Measurements from ENCODE around the gene METTL27. TPM values are rescaled to one million over a fixed set of nuclear protein-coding genes. Genes with fewer than 3 reads are reported as not detected.

METTL27 gene
- total RNA-seq, 1 donor from 2014 or later = not detected

- DNase-seq (ENCODE audit: low spot score) = peak; percentile 60
These were observed 26.9 kb upstream of the METTL27 start for GRCh38 chr7:73869011-73869798.

DNA sequence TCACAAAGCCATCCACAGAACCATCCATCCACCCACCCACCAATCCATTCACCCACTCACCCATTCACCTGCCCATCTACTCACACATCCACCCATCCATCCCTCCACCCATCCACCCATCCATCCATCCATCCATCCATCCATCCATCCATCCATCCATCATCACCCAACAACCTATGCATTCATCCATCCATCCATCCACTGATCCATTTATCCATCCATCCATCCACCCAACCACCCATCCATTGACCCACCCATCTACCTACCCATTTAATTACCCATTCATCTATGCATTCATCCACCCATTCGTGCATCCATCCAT is 24.1 kb upstream of the METTL27 start:
- DNase-seq (ENCODE audit: low spot score) = no peak

DNA sequence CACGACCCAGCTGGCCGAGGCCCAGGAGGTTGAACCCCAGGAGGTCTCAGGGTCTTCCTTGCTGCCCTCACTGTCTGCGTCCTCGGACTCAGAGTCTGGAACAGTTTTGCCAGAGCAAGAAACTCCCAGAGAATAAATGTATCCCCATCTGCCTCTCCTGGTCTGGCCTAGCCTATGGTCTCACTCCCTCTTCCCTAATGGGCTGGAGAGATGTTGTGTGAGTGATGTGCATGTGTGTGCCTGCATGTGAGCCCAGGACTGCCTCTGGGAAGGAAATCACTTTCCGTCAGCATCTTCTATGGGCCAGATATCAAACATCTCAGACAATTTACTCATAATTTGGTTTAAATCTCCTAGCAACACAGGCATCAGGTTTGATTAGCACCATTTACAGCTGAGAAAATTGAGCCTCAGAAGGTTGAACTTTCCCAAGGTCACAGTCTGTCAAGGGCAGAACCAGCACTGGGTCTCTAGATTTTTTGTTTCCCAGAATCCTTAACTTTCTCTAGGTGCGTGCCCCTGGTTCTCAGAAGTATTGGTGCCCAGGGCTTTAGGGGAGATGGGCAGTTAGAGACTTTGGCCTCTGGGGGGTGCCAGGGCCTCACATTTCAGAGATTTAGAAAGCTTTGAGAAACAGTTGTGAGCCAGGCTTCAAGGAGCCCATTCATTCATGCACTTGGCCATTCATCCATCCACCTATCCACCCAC is 23.6 kb upstream of the METTL27 start:
- DNase-seq (ENCODE audit: low spot score) = peak; percentile 74

- DNase-seq (ENCODE audit: low spot score) = no peak
These were observed 22.8 kb upstream of the METTL27 start for GRCh38 chr7:73864981-73865711.

- DNase-seq (ENCODE audit: low spot score) = no peak
These were observed 19.0 kb upstream of the METTL27 start for GRCh38 chr7:73861305-73861704.

DNA sequence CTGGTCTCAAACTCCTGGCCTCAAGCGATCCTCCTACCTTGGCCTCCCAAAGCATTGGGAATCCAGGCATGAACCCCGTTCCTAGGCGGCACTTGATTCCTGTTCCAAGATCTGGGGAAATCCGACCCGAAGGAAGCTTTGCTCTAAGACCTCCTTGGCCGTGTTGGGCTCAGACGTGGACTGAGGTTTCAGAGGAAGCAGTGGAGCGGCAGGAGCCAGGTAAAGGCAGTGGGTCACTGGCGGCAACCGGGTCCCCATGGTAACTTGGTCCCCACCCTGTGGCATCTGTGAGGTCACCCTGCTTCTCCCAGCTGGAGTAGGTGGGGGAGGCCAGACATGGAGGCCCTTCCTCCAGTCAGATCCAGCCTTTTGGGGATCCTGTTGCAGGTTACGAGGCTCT is 18.5 kb upstream of the METTL27 start, which contains the start of gene TMEM270:
TSS of gene TMEM270 (plus strand) at position 301 of the 400 bp plus-strand sequence. CDS start at position 337, 36 bp downstream.
- no peak for DNase-seq (ENCODE audit: low spot score)

DNA sequence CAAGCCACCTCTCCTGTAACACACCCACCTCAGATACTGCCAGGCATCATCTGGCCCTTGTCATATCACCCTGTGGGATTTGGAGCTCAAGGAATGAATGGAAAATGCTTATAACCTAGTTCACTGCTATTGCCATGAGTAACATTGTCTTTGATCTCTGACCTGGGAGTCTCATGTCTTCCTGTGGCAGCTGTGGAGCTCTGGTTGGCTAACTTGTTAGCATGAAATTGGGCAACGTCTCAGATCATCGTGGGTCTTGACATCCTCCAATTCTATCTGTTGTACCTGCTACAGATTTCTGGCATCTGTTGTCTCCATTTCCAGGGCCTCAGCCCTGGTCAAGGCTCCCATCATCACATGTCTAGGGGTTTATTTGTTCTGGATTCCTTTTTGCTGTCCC is 16.5 kb upstream of the METTL27 start:
- no peak for DNase-seq (ENCODE audit: low spot score)

GRCh38 chr7:73856941-73857340 is 14.6 kb upstream of the METTL27 start:
- DNase-seq (ENCODE audit: low spot score) = no peak

GRCh38 chr7:73852500-73852899 is 10.2 kb upstream of the METTL27 start:
- no peak for DNase-seq (ENCODE audit: low spot score)

DNA sequence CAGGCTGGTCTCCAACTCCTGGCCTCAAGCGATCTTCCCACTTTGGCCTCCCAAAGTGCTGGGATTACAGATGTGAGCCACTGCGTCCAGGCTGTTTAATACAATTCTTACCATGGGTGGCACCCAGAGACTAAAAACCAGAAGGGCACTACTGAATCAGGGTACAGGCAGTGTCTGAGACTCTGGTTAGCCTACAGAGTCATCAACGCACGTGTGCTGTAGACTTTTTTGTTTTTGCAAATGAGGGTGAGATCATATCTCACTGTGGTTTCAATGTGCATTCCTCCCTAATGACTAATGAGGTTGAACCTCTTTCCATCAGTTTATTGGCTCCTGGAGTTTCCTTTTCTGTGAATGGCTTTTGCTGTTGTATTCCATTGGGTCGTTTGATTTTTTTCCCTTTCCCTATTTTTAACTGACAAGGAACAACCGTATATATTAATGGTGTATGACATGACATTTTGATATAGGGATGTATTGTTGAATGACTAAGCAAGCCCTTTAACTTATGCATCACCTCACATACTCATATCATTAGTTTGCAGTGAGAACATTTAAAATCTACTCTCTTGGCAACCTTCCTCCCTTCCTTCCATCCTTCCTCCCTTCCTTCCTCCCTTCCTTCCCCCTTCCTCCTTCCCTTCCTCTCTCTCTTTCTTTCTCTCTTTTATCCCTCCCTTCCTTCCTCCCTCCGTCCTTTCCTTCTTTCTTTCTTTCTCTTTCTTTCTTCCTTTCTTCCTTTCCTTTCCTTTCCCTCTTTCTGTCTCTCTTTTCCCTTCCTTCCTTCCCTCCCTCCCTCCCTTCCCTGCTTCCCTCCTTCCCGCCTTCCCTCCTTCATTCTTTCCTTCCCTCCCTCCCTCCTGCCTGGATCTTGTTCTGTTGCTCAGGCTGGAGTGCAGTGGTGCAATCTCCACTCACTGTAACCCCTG is 9.4 kb upstream of the METTL27 start:
- DNase-seq (ENCODE audit: low spot score) = peak; percentile 89

DNA sequence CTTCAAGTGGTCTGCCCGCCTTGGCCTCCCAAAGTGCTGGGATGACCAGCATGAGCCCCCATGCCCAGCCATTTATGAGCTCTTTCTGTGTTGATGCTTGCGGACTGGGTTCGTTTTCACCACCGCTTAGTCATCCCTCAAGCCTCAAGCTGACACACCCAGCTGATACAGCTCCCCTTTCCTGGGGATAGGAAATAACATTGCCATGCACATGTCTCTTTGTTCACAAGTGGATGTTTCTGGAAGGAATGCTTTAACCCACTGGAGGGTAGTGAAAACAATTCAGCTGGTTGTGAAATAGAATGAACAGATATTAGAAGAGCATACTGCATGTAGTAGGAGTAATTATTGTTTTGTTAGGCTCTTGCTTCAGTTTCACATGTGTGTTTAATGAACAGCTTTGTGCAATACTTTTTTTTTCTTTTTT is 8.5 kb upstream of the METTL27 start:
- peak; percentile 90 for DNase-seq (ENCODE audit: low spot score)

DNA sequence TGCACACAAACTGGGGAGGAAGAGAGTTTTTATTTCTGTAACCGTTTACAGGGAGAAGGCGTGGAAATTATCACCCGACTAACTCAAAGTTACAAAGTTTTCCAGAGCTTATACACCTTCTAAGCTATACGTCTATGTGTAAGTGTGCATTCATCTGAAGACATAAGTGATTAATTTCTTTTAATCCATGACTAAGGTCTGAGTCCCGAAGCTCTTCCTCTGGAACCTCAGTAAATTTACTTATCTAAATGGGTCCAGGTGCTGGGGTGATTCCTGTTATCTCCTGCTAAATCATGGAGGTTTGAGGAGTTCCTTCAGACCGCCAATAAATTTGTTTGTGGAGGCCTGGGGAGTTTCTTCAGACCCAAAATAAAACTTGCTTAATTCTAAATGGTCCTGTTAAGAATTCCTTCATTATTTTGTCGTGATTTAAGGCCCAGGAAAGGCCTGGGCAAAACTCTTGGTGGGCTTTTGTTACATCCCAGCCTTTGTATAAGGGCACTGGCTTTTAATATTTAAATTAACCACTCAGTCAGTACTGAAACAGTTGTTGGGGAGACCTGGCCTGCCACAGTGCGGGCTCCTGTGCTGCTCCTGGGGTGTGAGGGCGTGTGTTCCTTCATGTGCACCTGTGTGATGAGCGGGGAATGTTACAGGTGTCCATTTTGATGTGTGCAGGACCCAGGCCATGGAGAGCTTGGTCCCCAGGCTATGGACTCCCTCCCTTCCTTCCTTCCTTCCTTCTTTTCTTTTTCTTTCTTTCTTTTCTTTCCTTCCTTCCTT is 5.8 kb upstream of the METTL27 start:
- no peak for DNase-seq (ENCODE audit: low spot score)

- peak; percentile 97 for DNase-seq (ENCODE audit: low spot score)
These were observed 3.4 kb upstream of the METTL27 start for GRCh38 chr7:73845701-73846195.

GRCh38 chr7:73844848-73845460 is 2.6 kb upstream of the METTL27 start:
- peak; percentile 78 for DNase-seq (ENCODE audit: low spot score)

GRCh38 chr7:73844131-73844547 is 1.8 kb upstream of the METTL27 start:
- DNase-seq (ENCODE audit: low spot score) = peak; percentile 26

DNA sequence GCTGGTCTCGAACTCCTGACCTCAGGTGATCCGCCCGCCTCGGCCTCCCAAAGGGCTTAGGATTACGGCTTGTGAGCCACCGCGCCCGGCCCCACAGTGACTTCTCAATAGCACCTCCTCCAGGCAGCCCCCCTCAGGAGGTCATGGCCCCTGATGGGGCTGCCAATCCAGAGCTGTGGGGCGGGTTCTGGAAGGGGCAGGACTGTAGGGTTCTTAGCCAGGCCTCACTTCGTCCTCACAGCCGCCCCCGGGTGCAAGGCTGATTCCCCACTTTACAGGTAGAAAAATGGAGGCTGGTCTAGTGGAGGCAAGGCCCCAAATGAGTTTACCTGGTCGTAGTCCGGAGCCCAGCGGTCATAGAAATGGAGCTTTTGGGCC is 638 bp downstream of the METTL27 start:
- no peak for DNase-seq (ENCODE audit: low spot score)

DNA sequence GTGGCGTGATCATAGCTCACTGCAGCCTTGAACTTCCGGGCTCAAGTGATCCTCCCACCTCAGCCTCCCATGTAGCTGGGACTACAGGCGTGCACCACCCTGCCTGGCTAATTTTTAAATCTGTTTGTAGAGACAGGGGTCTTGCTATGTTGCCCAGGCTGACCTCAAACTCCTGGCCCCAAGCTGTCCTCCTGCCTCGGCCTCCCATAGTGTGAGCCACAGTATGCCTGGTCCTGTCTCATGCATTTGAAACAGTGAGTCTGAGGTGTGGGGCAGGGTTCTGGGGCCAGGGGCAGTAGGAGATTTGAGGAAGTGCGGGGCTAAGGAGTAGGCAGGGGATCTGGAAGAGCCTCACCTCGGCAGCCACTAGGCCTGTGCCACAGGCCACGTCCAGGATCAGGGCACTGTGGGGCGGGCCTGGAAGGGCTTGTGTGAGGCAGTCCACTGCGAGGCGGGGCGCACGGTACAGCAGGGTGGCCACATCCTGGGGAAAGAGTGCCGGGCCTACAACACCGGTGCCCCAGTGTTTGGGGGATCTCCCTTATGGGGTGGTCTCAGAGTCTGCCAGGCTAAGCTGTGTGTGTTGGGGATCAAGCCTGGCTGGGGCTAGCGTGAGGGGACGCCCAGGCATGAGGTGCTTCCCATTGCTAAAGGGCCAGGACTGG is 1.5 kb downstream of the METTL27 start:
- no peak for DNase-seq (ENCODE audit: low spot score)

- no peak for DNase-seq (ENCODE audit: low spot score)
These were observed 2.3 kb downstream of the METTL27 start for GRCh38 chr7:73839743-73840714.
